ENCODE measurements around the gene NDUFB4. TPM values are rescaled to one million over a fixed set of nuclear protein-coding genes. Genes with fewer than 3 reads are reported as not detected.

The NDUFB4 gene
- total RNA-seq, 4 donors from 2014 or later: 81.4 to 197 (median 119) TPM

DNA sequence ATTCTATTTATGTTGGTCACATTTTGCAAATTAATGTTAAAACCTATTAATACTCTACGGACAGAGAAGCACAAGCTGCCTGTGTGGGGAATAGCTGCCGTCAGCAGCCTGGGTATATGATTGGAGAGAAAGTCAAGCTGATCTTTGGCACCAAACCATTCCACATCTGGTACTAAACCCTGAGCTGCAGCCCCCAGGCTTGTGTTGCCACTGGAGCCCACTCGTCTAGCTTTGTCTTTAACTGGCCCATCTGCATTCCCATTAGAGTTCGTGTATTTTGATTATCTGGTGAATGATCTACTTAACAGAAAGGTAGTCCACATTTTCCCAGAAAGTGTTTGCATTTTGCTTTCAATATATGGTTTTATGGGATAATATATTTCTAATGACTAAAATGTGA, 5.4 kb downstream of the NDUFB4 start:
- no peak for DNase-seq
- WGBS, 2 donors: 45 to 77% methylated on average over 4 of the region's 4 CpGs
- H3K27me3 ChIP-seq: no peaks in the 10 kb centered on the region
- H3K36me3 ChIP-seq: peaks cover 0 to 63% (median 10%) of the 10 kb centered on the region in 3 donors
- intact Hi-C loops (cut with DNase I): no loop called here
- TF ChIP-seq, protein P1, sequence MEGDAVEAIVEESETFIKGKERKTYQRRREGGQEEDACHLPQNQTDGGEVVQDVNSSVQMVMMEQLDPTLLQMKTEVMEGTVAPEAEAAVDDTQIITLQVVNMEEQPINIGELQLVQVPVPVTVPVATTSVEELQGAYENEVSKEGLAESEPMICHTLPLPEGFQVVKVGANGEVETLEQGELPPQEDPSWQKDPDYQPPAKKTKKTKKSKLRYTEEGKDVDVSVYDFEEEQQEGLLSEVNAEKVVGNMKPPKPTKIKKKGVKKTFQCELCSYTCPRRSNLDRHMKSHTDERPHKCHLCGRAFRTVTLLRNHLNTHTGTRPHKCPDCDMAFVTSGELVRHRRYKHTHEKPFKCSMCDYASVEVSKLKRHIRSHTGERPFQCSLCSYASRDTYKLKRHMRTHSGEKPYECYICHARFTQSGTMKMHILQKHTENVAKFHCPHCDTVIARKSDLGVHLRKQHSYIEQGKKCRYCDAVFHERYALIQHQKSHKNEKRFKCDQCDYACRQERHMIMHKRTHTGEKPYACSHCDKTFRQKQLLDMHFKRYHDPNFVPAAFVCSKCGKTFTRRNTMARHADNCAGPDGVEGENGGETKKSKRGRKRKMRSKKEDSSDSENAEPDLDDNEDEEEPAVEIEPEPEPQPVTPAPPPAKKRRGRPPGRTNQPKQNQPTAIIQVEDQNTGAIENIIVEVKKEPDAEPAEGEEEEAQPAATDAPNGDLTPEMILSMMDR (IDR thresholded peaks at IDR 0.05): no peak
- no peak for TF ChIP-seq POLR2A (IDR thresholded peaks at IDR 0.05)
- H3K4me3 ChIP-seq: no peak overlapping the region
- H3K27ac ChIP-seq: no peak overlapping the region
- no peaks in the 10 kb centered on the region for H3K9me3 ChIP-seq
- H3K4me1 ChIP-seq: peaks cover 5 to 40% (median 20%) of the 10 kb centered on the region in 3 donors

DNA sequence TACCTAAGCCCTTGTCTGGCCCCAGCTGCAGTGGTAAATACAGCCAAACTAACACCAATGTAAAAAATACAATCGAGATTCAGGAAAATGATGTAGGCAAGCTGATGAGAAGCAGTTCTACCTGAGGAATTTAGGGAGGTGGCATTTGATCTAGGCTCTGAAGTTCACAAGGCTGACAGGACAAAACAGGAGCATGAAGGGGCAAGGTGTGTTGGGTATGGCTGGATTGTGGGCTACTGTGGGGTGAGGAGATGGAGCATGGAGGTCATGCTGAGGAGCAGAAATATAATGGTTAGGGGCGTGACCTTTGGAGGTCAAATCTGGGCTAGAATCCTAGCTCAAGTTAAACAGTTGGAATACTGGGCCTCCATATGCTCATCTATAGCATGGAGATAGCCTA, 6.5 kb downstream of the NDUFB4 start:
- H3K36me3 ChIP-seq: peaks cover 0 to 61% (median 10%) of the 10 kb centered on the region in 3 donors
- DNase-seq: no peak
- no peak overlapping the region for H3K4me3 ChIP-seq
- TF ChIP-seq, protein P1 (IDR thresholded peaks at IDR 0.05): no peak
- no peak for TF ChIP-seq POLR2A (IDR thresholded peaks at IDR 0.05)
- H3K9me3 ChIP-seq: no peaks in the 10 kb centered on the region
- H3K27me3 ChIP-seq: no peaks in the 10 kb centered on the region
- H3K4me1 ChIP-seq: peaks cover 0 to 31% (median 13%) of the 10 kb centered on the region in 3 donors
- intact Hi-C loops (cut with DNase I): no loop called here
- H3K27ac ChIP-seq: no peak overlapping the region
- 71 to 87% methylated on average over 2 of the region's 2 CpGs for WGBS, 2 donors

DNA sequence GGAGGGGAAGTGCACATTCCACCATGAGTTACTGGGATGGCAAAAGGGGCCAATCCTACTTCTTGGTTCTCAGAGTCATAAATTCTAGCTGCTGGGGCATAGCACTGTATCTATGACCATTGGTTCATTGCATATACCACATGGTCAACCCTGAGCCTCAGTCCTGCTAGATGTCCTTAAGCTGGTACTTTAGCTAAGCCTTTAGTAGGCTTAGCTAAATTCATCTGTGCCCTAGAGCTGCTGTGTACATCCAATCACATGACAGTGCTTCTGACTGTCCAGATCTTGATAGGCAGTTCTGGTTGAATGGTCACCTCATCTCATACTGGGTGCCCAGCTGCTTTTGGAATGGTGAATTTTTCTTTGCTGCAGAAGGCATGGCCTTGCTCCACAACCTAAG, 8.2 kb downstream of the NDUFB4 start:
- no peaks in the 10 kb centered on the region for H3K27me3 ChIP-seq
- no peak overlapping the region for H3K4me3 ChIP-seq
- peaks cover 0 to 44% (median 10%) of the 10 kb centered on the region in 3 donors for H3K36me3 ChIP-seq
- intact Hi-C loops (cut with DNase I): no loop called here
- peaks cover 0 to 14% (median 5%) of the 10 kb centered on the region in 3 donors for H3K4me1 ChIP-seq
- no peak for DNase-seq
- no peak overlapping the region for H3K27ac ChIP-seq
- no peak for TF ChIP-seq POLR2A (IDR thresholded peaks at IDR 0.05)
- TF ChIP-seq, protein P1 (IDR thresholded peaks at IDR 0.05): no peak
- H3K9me3 ChIP-seq: no peaks in the 10 kb centered on the region

DNA sequence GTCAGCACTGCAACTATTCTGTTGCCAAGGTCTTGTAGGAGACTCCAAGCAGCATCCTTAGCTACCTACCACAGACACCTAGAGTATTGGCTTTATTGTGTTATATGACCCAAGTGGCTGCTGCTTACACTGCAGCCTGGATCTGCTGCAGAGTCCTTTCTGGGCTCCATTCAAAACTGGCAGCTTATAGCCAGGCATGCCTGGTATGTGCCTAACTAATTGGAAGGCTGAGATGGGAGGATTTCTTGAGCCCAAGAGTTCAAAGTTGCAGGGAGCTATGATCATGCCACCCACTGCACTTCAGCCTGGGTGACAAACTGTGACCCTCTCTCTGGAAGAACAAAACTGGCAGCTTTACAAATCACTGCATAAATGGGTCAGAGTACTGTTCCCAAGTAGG, 8.6 kb downstream of the NDUFB4 start:
- intact Hi-C loops (cut with DNase I): no loop called here

DNA sequence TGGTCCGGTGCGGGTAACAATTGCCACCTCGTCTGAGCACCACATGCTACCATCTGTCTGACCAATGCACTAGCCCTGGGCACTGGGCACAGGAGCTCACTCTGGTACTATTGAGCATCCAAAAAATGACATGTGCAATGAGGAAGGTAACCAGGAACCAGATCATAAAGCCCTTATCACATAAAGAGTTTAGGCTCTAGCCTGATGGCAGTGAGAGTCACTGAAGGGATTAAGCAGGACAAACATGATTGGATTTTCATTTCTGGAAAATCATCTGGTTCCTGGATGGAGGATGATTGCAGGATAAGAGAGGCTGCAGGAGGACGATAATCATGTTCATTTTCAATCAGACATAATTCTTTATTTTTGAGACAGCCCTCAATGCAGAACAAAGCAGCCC, 12.4 kb downstream of the NDUFB4 start:
- Histone ChIP-seq H3K27ac (no peak overlapping the region), H3K36me3 (peaks cover 0 to 4% (median 0%) of the 10 kb centered on the region in 3 donors), H3K9me3 (no peaks in the 10 kb centered on the region), H3K4me1 (no peaks in the 10 kb centered on the region), H3K4me3 (no peak overlapping the region), H3K27me3 (peaks cover 0 to 7% (median 0%) of the 10 kb centered on the region in 4 donors)
- 79 to 80% methylated on average over 4 of the region's 4 CpGs for WGBS, 2 donors
- no peak for DNase-seq
- intact Hi-C loops (cut with DNase I): no loop called here
- no peak for TF ChIP-seq POLR2A (IDR thresholded peaks at IDR 0.05)
- TF ChIP-seq, protein P1 (IDR thresholded peaks at IDR 0.05): no peak

More for the DNA sequence above, 8.6 kb downstream of the NDUFB4 start:
- Histone ChIP-seq H3K9me3 (no peaks in the 10 kb centered on the region), H3K4me3 (no peak overlapping the region), H3K36me3 (peaks cover 0 to 40% (median 10%) of the 10 kb centered on the region in 3 donors), H3K27ac (no peak overlapping the region), H3K27me3 (no peaks in the 10 kb centered on the region), H3K4me1 (peaks cover 0 to 10% (median under 1%) of the 10 kb centered on the region in 3 donors)
- no peak for DNase-seq
- TF ChIP-seq, protein P1 (IDR thresholded peaks at IDR 0.05): no peak
- TF ChIP-seq POLR2A (IDR thresholded peaks at IDR 0.05): no peak

All from esophagus squamous epithelium (tissue), 5 donors.